HFF-Myc (cell line): ENCODE measurements around the gene RFTN1.
A peak's percentile ranks its signal among the peaks of the same experiment; 100 is the strongest.

Experiments
- DNase-seq: peaks from one replicate; pipeline ENCODE4 v3.0.0-alpha.2; 2011; ENCODE audit warnings: low read depth; ENCODE audit errors: extremely low read depth
- H3K4me3 ChIP-seq: replicated peaks from 2 replicates; pipeline ENCODE4 v1.5.1; 2011; ENCODE audit warnings: low read depth, mild to moderate bottlenecking, control low read depth, low read length
- CTCF ChIP-seq: IDR thresholded peaks from 2 replicates; pipeline ENCODE4 v1.5.1; 2012; ENCODE audit warnings: mild to moderate bottlenecking, low read depth, low read length, control low read depth; ENCODE audit errors: missing control alignments

RFTN1 gene

GRCh38 chr3:16480861-16481545 is 32.5 kb downstream of the RFTN1 start:
- DNase-seq, result no peak
- no peak for TF ChIP-seq CTCF
- H3K4me3 ChIP-seq, result no peak overlapping the region

GRCh38 chr3:16478516-16478915 is 35.0 kb downstream of the RFTN1 start:
- no peak for TF ChIP-seq CTCF
- no peak overlapping the region for H3K4me3 ChIP-seq
- DNase-seq, result no peak

GRCh38 chr3:16477521-16477920 is 36.0 kb downstream of the RFTN1 start:
- TF ChIP-seq CTCF, result no peak
- no peak overlapping the region for H3K4me3 ChIP-seq
- no peak for DNase-seq

GRCh38 chr3:16477056-16477455 is 36.4 kb downstream of the RFTN1 start:
- no peak overlapping the region for H3K4me3 ChIP-seq
- TF ChIP-seq CTCF, result no peak
- no peak for DNase-seq

GRCh38 chr3:16476636-16477035 is 36.9 kb downstream of the RFTN1 start:
- peak; percentile 60 for DNase-seq
- no peak for TF ChIP-seq CTCF
- H3K4me3 ChIP-seq, result no peak overlapping the region

- no peak for DNase-seq
- TF ChIP-seq CTCF, result no peak
- H3K4me3 ChIP-seq, result no peak overlapping the region
Measured at GRCh38 chr3:16475766-16476165, 37.7 kb downstream of the RFTN1 start.

GRCh38 chr3:16474920-16475319 is 38.6 kb downstream of the RFTN1 start:
- no peak for DNase-seq
- no peak for TF ChIP-seq CTCF

More at GRCh38 chr3:16474920-16475319, 38.6 kb downstream of the RFTN1 start:
- H3K4me3 ChIP-seq, result no peak overlapping the region
